Left renal pelvis (tissue), 4 donors: Measurements from ENCODE around the gene EFR3B. TPM values are rescaled to one million over a fixed set of nuclear protein-coding genes. Genes with fewer than 3 reads are reported as not detected.
"Not testable (repeated sequence)": the region's sequence is repeated elsewhere in the genome, so short reads cannot be mapped to it uniquely, and the experiment has no call there.

ENCODE experiments used
- DNase-seq, 4 donors: peaks; one replicate each; pipeline ENCODE4 v3.0.0-alpha.2; 2013; ENCODE audit warnings: low read depth in 4 of 4, low spot score in 3 of 4
- polyA plus RNA-seq, 4 donors: library from polyadenylated mRNA; unstranded; fragments of 120-200 nt; gene quantifications; one replicate each; pipeline ENCODE4 v1.2.1, GENCODE V29; 2013; ENCODE audit not compliant: insufficient read length in 4 of 4

Gene EFR3B
- polyA plus RNA-seq, 4 donors = 4.7 to 8.2 (median 6.0) TPM

- DNase-seq = no peak
Observed at GRCh38 chr2:25103287-25103871, 61.5 kb downstream of the EFR3B start.

GRCh38 chr2:25104736-25105135 lies 62.9 kb downstream of the EFR3B start:
- DNase-seq = no peak

DNA sequence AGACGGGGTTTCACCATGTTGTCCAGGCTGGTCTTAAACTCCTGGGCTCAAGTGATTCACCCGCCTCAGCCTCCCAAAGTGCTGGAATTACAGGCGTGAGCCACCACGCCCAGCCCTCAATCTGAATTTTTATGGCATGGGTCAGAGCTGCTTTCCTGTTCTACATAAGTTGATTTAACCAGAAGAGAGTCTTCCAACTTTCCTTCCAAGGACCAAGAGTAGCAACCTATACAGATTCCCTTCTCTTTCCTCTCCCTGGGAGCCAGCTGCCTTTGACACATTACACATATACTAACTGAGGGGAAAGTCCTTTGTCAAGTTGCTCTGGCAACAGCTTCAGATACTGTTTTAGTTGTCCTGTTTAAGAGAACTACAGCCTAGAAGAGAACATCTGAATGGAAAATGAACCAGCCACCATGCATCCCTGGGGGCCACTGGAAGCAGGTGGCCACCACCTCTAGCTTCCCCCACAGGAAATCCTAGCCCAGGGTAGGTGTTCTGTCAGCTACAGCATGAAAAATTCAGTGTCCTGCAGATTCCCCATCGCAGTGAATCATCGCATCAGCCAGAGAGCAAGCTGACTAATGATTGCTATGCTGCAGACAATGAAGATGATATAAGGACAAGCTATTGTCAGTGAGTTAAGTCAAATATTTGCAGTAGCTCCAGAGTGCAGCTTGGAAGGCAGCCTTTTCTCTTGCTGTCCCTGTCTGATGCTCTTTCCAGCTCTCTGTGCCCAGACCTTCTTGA lies 63.6 kb downstream of the EFR3B start:
- no peak for DNase-seq

- no peak for DNase-seq
Observed at GRCh38 chr2:25109822-25110221, 67.9 kb downstream of the EFR3B start.

- DNase-seq = no peak
Observed at GRCh38 chr2:25112113-25112512, 70.2 kb downstream of the EFR3B start.

DNA sequence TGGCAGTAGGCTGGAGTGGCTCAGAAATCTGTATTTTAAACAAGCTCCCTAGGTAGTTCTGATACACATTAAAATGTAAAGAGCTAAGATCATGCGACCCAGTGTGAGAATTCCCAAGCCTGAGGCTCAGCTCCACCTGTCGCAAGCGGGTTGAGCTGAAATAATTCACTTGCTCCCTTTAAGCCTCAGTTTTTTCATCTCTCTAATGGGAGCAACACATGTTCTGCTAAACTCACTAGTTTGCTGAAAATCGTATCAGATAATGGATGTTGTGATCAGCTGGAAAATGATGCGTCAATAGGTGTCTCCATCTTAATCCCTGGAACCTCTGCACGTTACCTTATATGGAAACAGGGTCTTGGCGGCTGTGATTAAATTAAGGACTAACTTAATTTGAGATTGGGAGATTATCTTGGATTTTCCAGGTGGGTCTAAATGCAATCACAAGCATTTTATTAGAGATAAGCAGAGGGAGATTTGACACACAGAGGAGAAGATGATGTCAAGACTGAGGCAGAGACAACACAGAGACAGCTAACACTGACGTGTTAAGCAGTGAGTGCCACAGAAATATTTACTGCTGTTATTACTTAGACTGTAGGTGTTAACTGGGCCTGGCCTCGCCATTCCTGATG lies 73.5 kb downstream of the EFR3B start:
- no peak for DNase-seq

- DNase-seq = no peak
Observed at GRCh38 chr2:25115902-25116301, 74.0 kb downstream of the EFR3B start.

GRCh38 chr2:25116956-25117355 lies 75.1 kb downstream of the EFR3B start:
- DNase-seq = no peak

GRCh38 chr2:25119263-25119662 lies 77.4 kb downstream of the EFR3B start:
- no peak for DNase-seq

DNA sequence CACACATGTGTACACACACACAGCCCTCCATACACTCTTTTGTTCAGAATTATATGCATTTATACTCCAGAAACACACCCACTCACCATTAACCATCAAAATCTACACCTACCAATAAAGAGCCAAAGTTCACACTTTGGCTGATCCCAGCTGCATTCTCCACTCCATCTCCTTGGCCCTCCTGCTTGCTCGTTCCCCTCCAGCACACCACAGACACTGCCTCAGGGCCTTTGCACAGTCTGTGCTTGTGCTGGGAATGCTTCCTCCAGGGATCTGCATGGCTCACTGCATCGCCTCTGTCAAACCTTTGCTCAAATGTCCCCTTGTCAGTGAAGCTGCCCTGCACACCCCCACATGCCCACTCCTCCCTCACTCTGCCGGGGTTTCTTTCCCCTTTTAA lies 80.5 kb downstream of the EFR3B start:
- DNase-seq = no peak

DNA sequence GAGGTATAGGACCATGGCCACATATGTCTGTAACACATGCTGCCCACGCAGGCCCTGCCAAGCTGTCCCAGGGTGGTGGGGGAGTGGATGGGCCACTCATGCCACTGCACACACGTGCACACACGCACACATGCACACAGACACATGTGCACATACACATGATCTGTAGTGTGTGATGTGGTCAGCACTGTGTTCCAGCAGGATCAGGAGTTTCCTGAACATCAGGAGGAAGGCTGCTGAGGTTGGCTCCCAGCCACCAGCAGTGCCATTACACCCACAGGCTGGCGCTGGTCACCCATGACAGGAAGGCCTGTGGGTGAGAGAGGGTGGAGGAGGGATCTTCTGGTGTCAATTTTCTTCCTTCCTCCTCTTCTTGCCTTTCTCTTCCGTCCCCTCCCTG lies 81.8 kb downstream of the EFR3B start:
- no peak for DNase-seq

GRCh38 chr2:25125189-25125588 lies 83.3 kb downstream of the EFR3B start:
- no peak for DNase-seq

GRCh38 chr2:25125976-25126375 lies 84.1 kb downstream of the EFR3B start:
- DNase-seq = no peak

DNA sequence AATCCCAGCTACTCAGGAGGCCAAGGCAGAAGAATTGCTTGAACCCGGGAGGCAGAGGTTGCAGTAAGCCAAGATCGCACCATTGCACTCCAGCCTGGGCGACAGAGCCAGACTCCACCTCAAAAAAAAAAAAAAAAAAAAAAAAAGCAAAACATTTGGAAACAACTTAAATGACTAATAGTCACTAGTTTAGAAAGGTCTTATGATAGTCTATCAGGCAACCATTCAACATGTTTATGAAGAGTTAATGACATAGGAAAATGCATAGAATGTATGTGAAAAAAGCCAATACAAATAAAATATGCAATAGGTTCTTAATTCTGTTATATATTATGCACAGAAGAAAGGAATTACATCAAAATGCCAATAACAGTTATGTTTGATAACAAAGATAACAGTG lies 85.2 kb downstream of the EFR3B start:
- not testable (repeated sequence) for DNase-seq

- DNase-seq = no peak
Observed at GRCh38 chr2:25127646-25128045, 85.8 kb downstream of the EFR3B start.

GRCh38 chr2:25129901-25130520 lies 88.1 kb downstream of the EFR3B start:
- DNase-seq = no peak

DNA sequence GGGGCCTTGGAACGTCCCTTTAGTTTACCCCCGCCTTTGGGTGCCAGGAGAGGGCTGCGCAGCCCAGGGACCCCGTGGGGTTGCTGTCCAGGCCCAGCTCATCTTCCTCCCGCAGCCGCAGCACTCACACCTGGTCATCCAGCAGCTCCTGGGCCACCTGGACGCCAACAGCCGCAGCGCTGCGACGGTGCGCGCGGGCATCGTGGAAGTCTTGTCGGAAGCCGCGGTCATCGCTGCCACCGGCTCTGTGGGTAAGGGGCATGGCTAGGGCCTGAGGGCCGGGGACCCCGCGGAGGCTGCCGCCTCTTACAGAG lies 89.3 kb downstream of the EFR3B start:
- no peak for DNase-seq

GRCh38 chr2:25131567-25132298 lies 89.9 kb downstream of the EFR3B start:
- no peak for DNase-seq

DNA sequence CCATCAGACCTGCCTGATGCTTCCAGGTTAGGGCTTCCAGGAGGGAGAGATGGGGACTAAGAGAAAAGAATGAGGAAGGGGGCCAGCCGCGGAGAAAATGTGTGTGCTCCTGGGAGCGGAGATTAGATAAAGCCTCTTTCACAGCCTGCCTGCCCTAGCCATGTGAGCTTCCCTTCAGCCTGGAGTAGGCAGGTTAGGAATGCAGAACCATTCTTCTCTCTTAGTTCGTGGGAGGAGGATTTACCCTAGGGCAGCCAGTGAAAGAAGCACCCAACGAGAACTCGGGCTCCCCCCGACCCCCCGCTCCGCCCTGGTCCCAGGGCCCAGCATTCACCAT lies 90.4 kb downstream of the EFR3B start:
- DNase-seq = no peak

DNA sequence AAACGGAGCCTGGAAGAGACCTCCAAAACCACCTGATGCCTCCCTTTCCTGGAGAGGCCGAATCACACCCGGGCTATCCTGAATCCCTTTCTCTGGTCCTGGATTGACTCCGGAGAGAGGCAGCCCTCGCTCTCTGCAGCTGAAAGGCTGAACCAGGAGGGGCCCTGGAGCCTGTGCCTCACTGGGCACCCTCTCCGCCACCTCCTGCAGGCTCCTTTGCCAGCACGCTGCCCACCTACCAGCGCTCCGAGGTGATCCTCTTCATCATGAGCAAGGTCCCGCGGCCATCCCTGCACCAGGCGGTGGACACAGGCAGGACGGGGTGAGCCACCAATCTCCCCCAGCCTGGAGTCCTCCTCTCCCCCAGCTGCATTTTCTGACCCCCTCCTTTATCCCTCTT lies 90.8 kb downstream of the EFR3B start:
- DNase-seq = no peak

DNA sequence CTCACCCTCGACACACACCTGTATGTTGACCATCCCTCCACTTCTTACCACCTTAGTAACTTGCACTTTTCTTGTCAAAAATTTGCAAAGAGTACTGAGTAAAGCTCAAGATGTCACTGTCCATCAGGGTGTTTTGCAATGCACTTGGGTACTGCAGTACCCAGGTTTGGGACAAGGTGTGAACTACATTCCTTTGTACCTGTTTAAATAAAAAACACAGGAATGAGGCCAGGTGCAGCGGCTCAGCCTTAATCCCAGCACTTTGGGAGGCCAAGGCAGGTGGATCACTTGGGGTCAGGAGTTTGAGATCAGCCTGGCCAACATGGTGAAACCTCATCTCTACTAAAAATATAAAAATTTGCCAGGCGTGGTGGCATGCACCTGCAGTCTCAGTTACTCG lies 98.7 kb downstream of the EFR3B start:
- DNase-seq = not testable (repeated sequence)
